GM20431 (cell line): ENCODE measurements around the gene TOE1.

ENCODE experiments used
- in situ Hi-C: fragments of 300-500 bp; cut with MseI, MboI; formaldehyde crosslinking; loops from one replicate; pipeline ENCODE4 v1.15.0; 2020; ENCODE audit warnings: low sequenced_read_pairs; ENCODE audit not compliant: unreplicated experiment

TOE1 gene

GRCh38 chr1:45385302-45385701, 45.3 kb downstream of the TOE1 start:
- in situ Hi-C loops: no loop called here

GRCh38 chr1:45386219-45386618, 46.2 kb downstream of the TOE1 start:
- in situ Hi-C loops: no loop called here
